Skeletal muscle satellite cell (primary cell): Measurements from ENCODE around the gene COL25A1.
"Not testable (repeated sequence)": the region's sequence is repeated elsewhere in the genome, so short reads cannot be mapped to it uniquely, and the experiment has no call there.

Experiments used
- H3K27me3 ChIP-seq: 2 replicates; pipeline ENCODE4 v1.7.0; 2013; ENCODE audit warnings: low read length; ENCODE audit not compliant: control insufficient read depth, insufficient read depth
- H3K36me3 ChIP-seq: 2 replicates; pipeline ENCODE4 v1.7.0; 2013; ENCODE audit warnings: mild to moderate bottlenecking, control low read depth, low read length; ENCODE audit not compliant: insufficient read depth
- H3K4me1 ChIP-seq: 2 replicates; pipeline ENCODE4 v1.7.0; 2013; ENCODE audit warnings: low read length; ENCODE audit not compliant: control insufficient read depth, insufficient read depth
- H3K4me2 ChIP-seq: 2 replicates; pipeline ENCODE4 v1.7.0; 2013; ENCODE audit warnings: mild to moderate bottlenecking, low read length
- H3K4me3 ChIP-seq: 2 replicates; pipeline ENCODE4 v1.7.0; 2013; ENCODE audit warnings: low read length
- H3K9ac ChIP-seq: 2 replicates; pipeline ENCODE4 v1.7.0; 2013; ENCODE audit warnings: mild to moderate bottlenecking, low read depth, low read length, moderate library complexity
- H3K9me3 ChIP-seq: replicated peaks from 2 replicates; pipeline ENCODE4 v1.7.0; 2013; ENCODE audit warnings: mild to moderate bottlenecking, control low read depth, low read length

The COL25A1 gene

DNA sequence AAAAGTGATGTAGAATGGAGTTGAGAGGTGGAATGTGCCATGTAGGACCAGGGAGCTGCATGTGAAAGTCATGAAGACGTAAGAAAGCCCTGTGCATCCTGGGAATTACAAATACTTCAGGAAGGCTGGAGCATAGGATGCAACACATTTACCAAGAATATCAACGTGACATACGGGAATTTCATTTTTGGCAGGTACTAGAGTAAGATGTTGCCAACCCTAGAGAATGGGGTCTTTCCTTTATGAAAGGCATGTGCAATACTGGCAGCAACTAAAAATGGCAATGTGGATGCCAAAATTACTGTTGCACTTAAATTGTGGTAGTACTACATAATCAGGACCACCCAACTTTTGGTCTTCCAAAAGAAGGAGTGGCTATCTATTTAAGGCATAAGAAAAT lies 188.0 kb downstream of the COL25A1 start:
- no peaks in the 10 kb centered on the region for H3K9me3 ChIP-seq
- H3K9ac ChIP-seq: no peak overlapping the region
- no peaks in the 10 kb centered on the region for H3K4me1 ChIP-seq
- no peaks in the 10 kb centered on the region for H3K27me3 ChIP-seq
- no peak overlapping the region for H3K4me3 ChIP-seq
- H3K36me3 ChIP-seq: no peaks in the 10 kb centered on the region
- no peak overlapping the region for H3K4me2 ChIP-seq

DNA sequence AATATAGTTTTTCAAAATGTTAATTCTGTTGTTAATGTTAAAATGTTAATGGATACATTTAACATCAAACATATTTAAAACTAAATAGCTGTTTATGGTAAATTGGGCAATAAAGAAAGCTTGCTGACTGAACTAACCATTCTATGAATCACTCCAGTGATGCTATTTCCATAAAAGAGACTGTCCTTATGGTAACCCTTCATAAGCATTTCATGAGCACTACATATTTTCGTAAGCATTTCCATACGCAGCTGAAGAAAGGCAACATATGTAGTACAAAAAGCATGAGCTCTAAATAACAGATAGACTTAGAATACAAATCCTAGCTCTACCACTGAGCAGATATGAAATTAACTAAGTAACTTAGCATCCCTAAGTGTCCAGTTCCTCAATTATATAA lies 188.9 kb downstream of the COL25A1 start:
- Histone ChIP-seq H3K4me3 (no peak overlapping the region), H3K27me3 (no peaks in the 10 kb centered on the region), H3K9ac (no peak overlapping the region), H3K4me2 (no peak overlapping the region), H3K36me3 (no peaks in the 10 kb centered on the region), H3K4me1 (no peaks in the 10 kb centered on the region), H3K9me3 (no peaks in the 10 kb centered on the region)

DNA sequence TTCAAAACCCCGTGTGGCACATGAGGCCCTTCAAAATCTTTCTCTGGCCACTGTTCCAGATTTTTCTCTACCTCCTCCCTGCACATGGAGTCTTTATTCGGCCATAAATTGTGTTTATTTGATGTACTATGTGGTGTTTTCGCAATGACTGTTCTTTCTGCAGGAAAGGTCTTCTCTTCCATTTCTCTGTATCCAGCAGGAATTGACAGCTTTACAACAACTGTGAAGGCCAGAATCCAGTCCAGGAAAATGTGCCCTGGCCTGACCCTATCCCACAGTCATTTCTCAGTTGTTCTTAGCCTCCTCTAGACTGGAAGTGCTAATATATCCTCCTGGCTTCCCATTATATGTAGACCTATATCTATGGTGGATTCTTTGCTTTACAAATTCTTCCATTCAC lies 191.4 kb downstream of the COL25A1 start:
- Histone ChIP-seq H3K36me3 (no peaks in the 10 kb centered on the region), H3K9me3 (no peaks in the 10 kb centered on the region), H3K9ac (no peak overlapping the region), H3K4me2 (no peak overlapping the region), H3K4me1 (no peaks in the 10 kb centered on the region), H3K4me3 (no peak overlapping the region), H3K27me3 (no peaks in the 10 kb centered on the region)

DNA sequence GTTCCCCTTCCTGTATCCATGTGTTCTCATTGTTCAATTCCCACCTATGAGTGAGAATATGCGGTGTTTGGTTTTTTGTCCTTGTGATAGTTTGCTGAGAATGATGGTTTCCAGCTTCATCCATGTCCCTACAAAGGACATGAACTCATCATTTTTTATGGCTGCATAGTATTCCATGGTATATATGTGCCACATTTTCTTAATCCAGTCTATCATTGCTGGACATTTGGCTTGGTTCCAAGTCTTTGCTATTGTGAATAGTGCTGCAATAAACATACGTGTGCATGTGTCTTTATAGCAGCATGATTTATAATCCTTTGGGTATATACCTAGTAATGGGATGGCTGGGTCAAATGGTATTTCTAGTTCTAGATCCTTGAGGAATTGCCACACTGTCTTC lies 194.2 kb downstream of the COL25A1 start:
- not testable (repeated sequence) for H3K4me1 ChIP-seq, H3K27me3 ChIP-seq, H3K4me3 ChIP-seq, H3K4me2 ChIP-seq, H3K9me3 ChIP-seq, H3K9ac ChIP-seq, H3K36me3 ChIP-seq

DNA sequence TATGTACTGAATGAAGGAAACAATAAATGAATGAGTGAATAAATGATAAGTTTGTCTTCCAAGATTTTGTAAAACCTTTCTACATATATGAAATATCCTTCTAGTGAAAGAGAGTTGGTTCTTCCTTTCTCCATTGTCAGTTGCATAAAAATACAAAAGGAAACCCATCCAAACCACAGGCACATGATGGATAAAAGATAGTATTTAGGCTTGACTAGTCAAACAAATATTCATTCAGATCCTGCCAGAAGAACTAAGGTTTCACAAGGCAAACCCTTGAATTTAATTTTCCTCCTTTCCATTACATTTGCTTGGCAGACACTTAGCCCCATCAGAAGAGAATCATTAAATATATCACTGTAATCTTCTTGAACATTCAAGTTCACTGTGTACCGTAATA lies 208.4 kb downstream of the COL25A1 start:
- H3K9ac ChIP-seq: no peak overlapping the region

DNA sequence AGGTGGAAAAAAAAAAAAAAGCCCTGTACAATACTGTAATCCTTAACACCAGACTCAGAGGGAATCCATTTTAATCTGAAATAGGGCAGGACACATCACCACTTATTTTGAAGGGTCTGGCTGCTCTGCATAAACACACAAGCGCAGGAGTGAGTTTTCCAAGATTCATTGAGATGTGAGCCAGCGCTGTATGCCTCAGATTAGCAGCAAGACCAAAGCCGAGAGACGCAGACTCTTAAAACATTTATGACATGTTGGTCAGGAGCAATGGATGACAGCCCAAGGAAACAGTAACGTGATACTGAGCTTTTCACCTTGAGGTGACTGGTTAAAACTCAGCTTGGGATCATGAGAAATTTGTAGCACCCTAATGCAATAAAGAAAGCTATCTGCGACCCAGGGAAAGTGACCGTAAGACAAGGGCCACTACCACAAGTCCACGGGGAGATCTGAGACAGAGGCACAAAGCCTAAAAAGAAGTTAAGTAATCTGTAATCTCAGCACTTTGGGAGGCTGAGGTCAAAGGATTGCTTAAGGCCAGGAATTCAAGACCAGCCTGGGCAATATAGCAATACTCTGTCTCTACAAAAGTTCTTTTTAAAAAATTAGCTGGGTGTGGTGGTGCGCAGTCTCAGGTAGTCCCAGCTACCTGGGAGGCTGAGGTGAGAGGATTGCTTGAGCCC lies 210.6 kb downstream of the COL25A1 start:
- H3K9me3 ChIP-seq: no peaks in the 10 kb centered on the region

More for the DNA sequence above, 208.4 kb downstream of the COL25A1 start:
- Histone ChIP-seq H3K9me3 (no peaks in the 10 kb centered on the region), H3K4me3 (no peak overlapping the region), H3K4me2 (no peak overlapping the region), H3K27me3 (no peaks in the 10 kb centered on the region), H3K4me1 (no peaks in the 10 kb centered on the region), H3K36me3 (no peaks in the 10 kb centered on the region)

DNA sequence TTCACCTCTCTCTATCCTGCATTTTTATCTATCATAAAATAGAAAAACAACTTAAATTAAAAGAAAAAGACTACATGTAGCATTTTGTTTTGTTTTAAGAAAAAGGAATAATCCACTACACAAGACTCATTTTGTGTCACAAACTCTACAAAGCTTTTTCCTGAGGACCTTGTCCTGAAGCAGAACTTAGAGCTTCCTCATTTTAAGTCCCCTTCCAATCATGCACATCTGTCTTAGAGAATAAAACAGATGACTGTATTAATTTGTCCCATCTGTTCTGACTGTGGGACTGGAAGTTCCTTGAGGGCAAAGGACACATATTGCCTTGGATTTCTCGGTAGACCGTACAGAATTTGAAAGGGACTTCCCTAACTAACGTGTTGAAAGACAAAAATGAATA lies 218.5 kb downstream of the COL25A1 start:
- Histone ChIP-seq H3K9ac (no peak overlapping the region), H3K4me1 (peaks cover 11% of the 10 kb centered on the region), H3K4me2 (no peak overlapping the region), H3K4me3 (no peak overlapping the region), H3K36me3 (no peaks in the 10 kb centered on the region), H3K9me3 (no peaks in the 10 kb centered on the region), H3K27me3 (no peaks in the 10 kb centered on the region)

More for the DNA sequence above, 210.6 kb downstream of the COL25A1 start:
- Histone ChIP-seq H3K4me3 (no peak overlapping the region), H3K9ac (no peak overlapping the region), H3K4me1 (no peaks in the 10 kb centered on the region), H3K4me2 (no peak overlapping the region), H3K27me3 (no peaks in the 10 kb centered on the region), H3K36me3 (no peaks in the 10 kb centered on the region)

DNA sequence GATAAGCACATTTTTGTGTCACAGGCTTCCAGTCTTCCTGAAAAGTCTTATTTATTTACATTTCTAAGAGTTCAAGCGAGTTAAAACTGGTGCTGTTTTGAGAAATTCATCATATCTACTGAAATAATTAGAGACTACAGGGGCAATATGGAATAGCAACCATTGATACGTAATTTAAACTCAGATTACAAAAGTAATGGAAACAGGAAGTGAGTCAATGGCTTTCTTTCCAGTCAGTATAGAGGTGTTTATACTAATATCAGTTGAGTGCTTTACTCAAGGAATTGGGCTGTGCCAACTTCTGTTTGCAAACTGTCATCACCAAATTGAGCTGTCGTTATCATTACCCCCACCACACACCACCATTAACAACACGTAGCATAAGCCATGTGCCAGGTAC lies 222.7 kb downstream of the COL25A1 start:
- Histone ChIP-seq H3K36me3 (no peaks in the 10 kb centered on the region), H3K9ac (no peak overlapping the region), H3K27me3 (no peaks in the 10 kb centered on the region), H3K4me1 (peaks cover 17% of the 10 kb centered on the region), H3K9me3 (no peaks in the 10 kb centered on the region), H3K4me2 (peak overlapping the region; percentile 69), H3K4me3 (no peak overlapping the region)

DNA sequence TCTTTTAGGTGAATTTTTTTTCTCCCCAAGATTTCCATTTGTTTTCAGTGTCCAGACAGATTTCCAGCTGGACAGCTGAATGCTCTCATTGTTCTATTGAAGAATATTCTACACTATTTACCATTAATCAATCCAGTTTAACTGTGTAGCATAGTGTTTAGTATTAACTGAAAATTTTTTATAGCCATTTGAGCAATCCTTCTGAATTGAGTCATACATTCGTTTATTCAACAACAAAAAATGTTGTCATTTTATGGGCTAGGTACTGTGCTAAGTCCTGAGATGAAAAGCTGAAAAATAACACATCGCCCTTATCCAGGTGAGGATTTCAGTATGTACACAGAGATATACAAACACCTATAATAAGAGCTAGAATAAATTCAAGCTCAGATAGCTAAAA lies 223.3 kb downstream of the COL25A1 start:
- Histone ChIP-seq H3K4me3 (peak overlapping the region; percentile 26), H3K4me1 (peaks cover 17% of the 10 kb centered on the region), H3K27me3 (no peaks in the 10 kb centered on the region), H3K36me3 (no peaks in the 10 kb centered on the region), H3K9me3 (no peaks in the 10 kb centered on the region), H3K4me2 (peak overlapping the region; percentile 69), H3K9ac (peak overlapping the region; percentile 18)

DNA sequence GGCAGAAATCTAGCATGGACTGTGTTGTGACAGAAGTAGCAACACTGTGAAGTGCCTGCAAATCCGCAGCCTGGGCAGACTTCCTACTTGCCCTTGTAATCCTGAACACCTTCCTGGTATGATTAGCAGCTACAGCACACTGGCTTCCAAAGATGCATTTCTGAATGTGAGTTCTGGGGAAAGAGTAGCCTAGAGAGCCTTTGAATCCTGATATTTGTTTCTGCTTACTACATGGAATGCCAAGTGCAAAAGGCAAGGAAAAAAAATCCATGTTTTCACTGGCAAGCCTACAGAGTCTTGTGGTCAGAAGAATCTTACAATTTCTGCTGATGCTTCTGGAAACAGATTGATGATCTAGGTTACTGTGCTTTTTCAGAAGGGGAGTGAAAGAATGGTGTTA lies 223.7 kb downstream of the COL25A1 start:
- Histone ChIP-seq H3K4me2 (peak overlapping the region; percentile 69), H3K9ac (peak overlapping the region; percentile 18), H3K4me3 (peak overlapping the region; percentile 26), H3K27me3 (no peaks in the 10 kb centered on the region), H3K4me1 (peaks cover 17% of the 10 kb centered on the region), H3K9me3 (no peaks in the 10 kb centered on the region), H3K36me3 (no peaks in the 10 kb centered on the region)

DNA sequence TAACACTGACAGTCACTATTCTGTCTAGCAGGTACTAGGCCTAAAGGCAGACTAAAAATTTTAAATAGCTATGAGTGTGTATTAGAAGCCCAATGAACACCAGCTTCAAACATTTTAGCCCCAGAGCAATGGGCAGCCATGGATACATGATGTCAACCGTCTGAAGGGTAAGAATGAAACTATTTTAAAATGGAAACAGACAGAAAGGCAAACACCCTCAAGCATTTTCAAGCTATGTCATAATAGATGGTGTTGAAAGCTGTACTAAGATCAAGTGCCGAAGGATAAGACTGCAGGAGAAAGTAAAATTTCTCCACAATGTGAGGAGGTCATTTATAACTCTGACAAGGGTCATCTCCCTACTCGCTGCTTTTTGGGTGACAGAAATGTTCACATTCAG lies 225.0 kb downstream of the COL25A1 start:
- Histone ChIP-seq H3K9ac (no peak overlapping the region), H3K36me3 (no peaks in the 10 kb centered on the region), H3K9me3 (no peaks in the 10 kb centered on the region), H3K4me2 (no peak overlapping the region), H3K27me3 (no peaks in the 10 kb centered on the region), H3K4me3 (no peak overlapping the region), H3K4me1 (peaks cover 24% of the 10 kb centered on the region)

DNA sequence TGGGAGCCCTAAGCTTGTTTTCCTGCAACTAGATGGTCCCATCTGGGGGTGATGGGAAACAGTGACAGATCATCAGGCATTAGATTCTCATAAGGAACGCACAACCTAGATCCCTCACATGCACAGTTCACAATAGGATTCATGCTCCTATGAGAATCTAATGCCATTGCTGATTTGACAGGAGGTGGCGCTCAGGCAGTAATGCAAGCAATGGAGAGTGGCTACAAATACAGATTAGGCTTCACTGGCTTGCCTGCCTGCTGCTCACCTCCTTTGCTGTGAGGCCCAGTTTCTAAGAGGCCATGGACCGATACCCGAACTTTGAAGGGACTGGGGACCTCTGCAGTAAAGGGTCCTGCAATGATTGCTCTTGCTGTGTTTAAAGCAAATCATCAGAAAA lies 225.7 kb downstream of the COL25A1 start:
- H3K9me3 ChIP-seq, H3K27me3 ChIP-seq, H3K36me3 ChIP-seq, H3K9ac ChIP-seq, H3K4me3 ChIP-seq, H3K4me2 ChIP-seq: not testable (repeated sequence)
- H3K4me1 ChIP-seq: peaks cover 31% of the 10 kb centered on the region
